Loucy (cell line): ENCODE results near the gene CASP10.
A peak's percentile ranks its signal among the peaks of the same experiment; 100 is the strongest.

Source experiments
- H2AFZ ChIP-seq: fragments of 200-600 bp; sonication (generic); 2 replicates; pipeline ENCODE4 v1.6.0; 2016; ENCODE audit warnings: antibody characterized with exemption, mild to moderate bottlenecking, low read length, moderate library complexity
- H3F3A ChIP-seq: fragments of 200-600 bp; 2 replicates; pipeline ENCODE4 v1.6.0; 2016; ENCODE audit warnings: antibody characterized with exemption, low read depth, mild to moderate bottlenecking
- H3K27me3 ChIP-seq: fragments of 200-600 bp; sonication (generic); 2 replicates; pipeline ENCODE4 v1.6.1; 2014; ENCODE audit warnings: low read length, mild to moderate bottlenecking; ENCODE audit not compliant: insufficient read depth, poor library complexity, severe bottlenecking
- H3K36me3 ChIP-seq: fragments of 200-600 bp; sonication (generic); 2 replicates; pipeline ENCODE4 v1.6.1; 2016; ENCODE audit warnings: low read length; ENCODE audit not compliant: insufficient read depth
- H3K4me1 ChIP-seq: fragments of 200-600 bp; sonication (generic); 2 replicates; pipeline ENCODE4 v1.5.1; 2014; ENCODE audit warnings: low read length, mild to moderate bottlenecking; ENCODE audit not compliant: insufficient read depth, poor library complexity, severe bottlenecking
- H3K4me2 ChIP-seq: fragments of 200-600 bp; sonication (generic); 2 replicates; pipeline ENCODE4 v1.6.0; 2014; ENCODE audit warnings: antibody characterized with exemption, low read length, low read depth, mild to moderate bottlenecking; ENCODE audit not compliant: poor library complexity, severe bottlenecking
- H3K4me3 ChIP-seq: fragments of 200-600 bp; sonication (generic); 2 replicates; pipeline ENCODE4 v1.5.1; 2014; ENCODE audit warnings: low read length, mild to moderate bottlenecking, mixed read lengths; ENCODE audit not compliant: poor library complexity, severe bottlenecking
- H3K79me2 ChIP-seq: fragments of 200-600 bp; sonication (generic); 2 replicates; pipeline ENCODE4 v1.6.1; 2014; ENCODE audit warnings: low read length; ENCODE audit not compliant: insufficient read depth
- H3K9ac ChIP-seq: fragments of 200-600 bp; sonication (generic); 2 replicates; pipeline ENCODE4 v1.6.0; 2014; ENCODE audit warnings: mild to moderate bottlenecking, low read depth, low read length, moderate library complexity; ENCODE audit not compliant: poor library complexity, severe bottlenecking
- H3K9me2 ChIP-seq: fragments of 200-600 bp; sonication (generic); replicated peaks from 2 replicates; pipeline ENCODE4 v1.6.1; 2016; ENCODE audit warnings: low read depth, low read length, mixed read lengths
- H3K9me3 ChIP-seq: fragments of 200-600 bp; sonication (generic); 2 replicates; pipeline ENCODE4 v1.6.1; 2014; ENCODE audit warnings: mild to moderate bottlenecking, antibody characterized with exemption, low read length, low read depth; ENCODE audit not compliant: insufficient read depth
- H4K20me1 ChIP-seq: fragments of 200-600 bp; sonication (generic); 2 replicates; pipeline ENCODE4 v1.6.0; 2014; ENCODE audit warnings: antibody characterized with exemption, low read length, mild to moderate bottlenecking; ENCODE audit not compliant: insufficient read depth, poor library complexity, severe bottlenecking
- CTCF ChIP-seq: fragments of 200-600 bp; sonication (generic); conservative IDR thresholded peaks from 2 replicates; pipeline ENCODE4 v1.5.1; 2014; ENCODE audit warnings: mild to moderate bottlenecking, antibody characterized with exemption, low read length
- EZH2phosphoT487 ChIP-seq: fragments of 200-600 bp; IDR thresholded peaks from 2 replicates; pipeline ENCODE4 v1.6.1; 2018; ENCODE audit warnings: antibody characterized with exemption, mild to moderate bottlenecking, moderate library complexity, borderline replicate concordance

The CASP10 gene

GRCh38 chr2:201270293-201271001, 87.5 kb downstream of the CASP10 start:
- Histone ChIP-seq H3K9ac (no peak overlapping the region), H3K27me3 (no peaks in the 10 kb centered on the region), H3K4me1 (peaks cover 40% of the 10 kb centered on the region), H3K9me3 (no peaks in the 10 kb centered on the region), H3F3A (no peaks in the 10 kb centered on the region), H3K9me2 (no peaks in the 10 kb centered on the region), H3K4me3 (peak overlapping the region; percentile 11), H4K20me1 (peaks cover 56% of the 10 kb centered on the region), H3K4me2 (peak overlapping the region; percentile 76), H3K36me3 (peaks cover 92% of the 10 kb centered on the region), H3K79me2 (peaks cover 78% of the 10 kb centered on the region), H2AFZ (no peak overlapping the region)
- peak; percentile 32 for TF ChIP-seq CTCF
- no peak for TF ChIP-seq EZH2phosphoT487

DNA sequence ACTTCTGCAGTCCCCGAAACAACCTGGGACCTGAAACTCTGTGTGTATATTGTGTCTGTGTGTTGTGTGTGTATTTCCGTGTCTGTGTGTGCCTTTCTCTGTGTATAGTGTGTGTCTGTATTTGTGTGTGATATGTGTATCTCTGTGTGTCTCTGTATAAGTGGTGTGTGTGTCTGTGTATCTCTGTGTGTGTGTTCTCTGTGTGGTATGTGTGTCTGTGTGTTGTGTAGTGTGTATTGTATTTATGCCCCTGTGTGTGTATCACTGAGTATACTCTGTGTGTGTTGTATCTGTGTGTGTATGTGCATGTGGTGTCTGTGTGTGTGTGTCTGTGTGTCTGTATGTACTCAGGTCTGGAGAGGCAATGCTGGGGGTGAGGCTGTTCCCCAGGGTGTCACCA, 89.0 kb downstream of the CASP10 start:
- H3K9ac ChIP-seq, result no peak overlapping the region
- no peak overlapping the region for H3K4me3 ChIP-seq
- TF ChIP-seq EZH2phosphoT487 (no peak), CTCF (no peak)
- H3K27me3 ChIP-seq, result no peaks in the 10 kb centered on the region
- no peak overlapping the region for H2AFZ ChIP-seq
- H3F3A ChIP-seq, result no peaks in the 10 kb centered on the region
- H3K4me2 ChIP-seq, result peak overlapping the region; percentile 76
- H3K4me1 ChIP-seq, result peaks cover 28% of the 10 kb centered on the region
- peaks cover 44% of the 10 kb centered on the region for H4K20me1 ChIP-seq
- no peaks in the 10 kb centered on the region for H3K9me2 ChIP-seq
- no peaks in the 10 kb centered on the region for H3K9me3 ChIP-seq
- H3K36me3 ChIP-seq, result peaks cover 99% of the 10 kb centered on the region
- peaks cover 63% of the 10 kb centered on the region for H3K79me2 ChIP-seq

DNA sequence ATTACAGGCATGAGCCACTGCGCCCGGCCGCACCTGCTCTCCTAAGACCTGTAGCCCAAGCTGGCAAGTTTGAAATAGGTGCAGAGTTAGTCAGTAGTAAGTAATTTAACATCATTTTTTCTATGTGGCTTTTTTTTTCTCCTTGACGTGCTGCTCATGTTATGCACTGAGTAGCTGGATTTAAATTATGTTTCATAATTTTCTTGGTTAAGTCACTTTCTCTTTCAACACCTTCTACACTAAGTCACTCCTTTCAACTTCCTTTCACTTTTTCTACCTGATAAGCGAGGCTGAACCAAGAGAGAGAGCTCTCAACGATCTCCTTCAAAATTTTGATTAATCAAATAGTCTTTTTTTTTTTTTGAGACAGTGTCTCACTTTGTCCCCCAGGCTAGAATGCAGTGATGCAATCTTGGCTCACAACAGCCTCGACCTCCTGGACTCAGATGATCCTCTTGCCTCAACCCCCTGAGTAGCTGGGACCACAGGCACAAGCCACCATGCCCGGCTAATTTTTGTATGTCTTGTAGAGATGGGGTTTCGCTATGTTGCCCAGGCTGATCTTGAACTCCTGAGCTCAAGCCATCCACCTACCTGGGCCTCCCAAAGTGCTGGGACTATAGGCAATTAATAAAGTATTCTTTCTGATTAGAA, 90.5 kb downstream of the CASP10 start:
- Histone ChIP-seq H3K4me1 (peaks cover 19% of the 10 kb centered on the region), H3K36me3 (peaks cover 97% of the 10 kb centered on the region)
- no peak for TF ChIP-seq EZH2phosphoT487

More for the DNA sequence above, 90.5 kb downstream of the CASP10 start:
- no peak overlapping the region for H3K4me2 ChIP-seq
- no peaks in the 10 kb centered on the region for H3K9me3 ChIP-seq
- H3K79me2 ChIP-seq, result peaks cover 48% of the 10 kb centered on the region
- H4K20me1 ChIP-seq, result peaks cover 33% of the 10 kb centered on the region
- H2AFZ ChIP-seq, result no peak overlapping the region
- H3K9me2 ChIP-seq, result no peaks in the 10 kb centered on the region
- H3F3A ChIP-seq, result no peaks in the 10 kb centered on the region
- no peaks in the 10 kb centered on the region for H3K27me3 ChIP-seq
- H3K4me3 ChIP-seq, result no peak overlapping the region
- no peak overlapping the region for H3K9ac ChIP-seq
